HT-29 (cell line): ENCODE data around the gene ZNF784. TPM values are rescaled to one million over a fixed set of nuclear protein-coding genes. Genes with fewer than 3 reads are reported as not detected.

Experiments used
- DNase-seq: peaks from one replicate; pipeline ENCODE4 v3.0.0-alpha.2; 2015; ENCODE audit warnings: low spot score
- total RNA-seq: library from RNA; depleted of rRNA; stranded (reverse); fragments of >200 nt; shearing (Covaris generic); gene quantifications from 2 replicates; pipeline ENCODE4 v1.2.3, GENCODE V29; 2014

Gene ZNF784
- total RNA-seq, 1 experiment from 2014 or later = 19.9 TPM

GRCh38 chr19:55602104-55603001 is 22.0 kb downstream of the ZNF784 start:
- DNase-seq = no peak

- no peak for DNase-seq
Measured at GRCh38 chr19:55601084-55601483, 23.3 kb downstream of the ZNF784 start.

- DNase-seq = no peak
Measured at GRCh38 chr19:55600662-55601028, 23.7 kb downstream of the ZNF784 start.

- peak; percentile 61 for DNase-seq
Measured at GRCh38 chr19:55599842-55600661, 24.3 kb downstream of the ZNF784 start, which contains the start of gene ZNF524. Gene ZNF524 (plus strand): TSS chr19:55600288. CDS start chr19:55602113, 1,825 bp downstream.

- peak; percentile 100 for DNase-seq
Measured at GRCh38 chr19:55599468-55599841, 24.9 kb downstream of the ZNF784 start, which contains the start of gene FIZ1. Gene FIZ1 (minus strand): TSS chr19:55599517. CDS start chr19:55597865, 1,652 bp downstream.

- peak; percentile 100 for DNase-seq
Measured at GRCh38 chr19:55598719-55599467, 25.5 kb downstream of the ZNF784 start.

- no peak for DNase-seq
Measured at GRCh38 chr19:55598034-55598433, 26.3 kb downstream of the ZNF784 start.

- no peak for DNase-seq
Measured at GRCh38 chr19:55597501-55597921, 26.9 kb downstream of the ZNF784 start.

GRCh38 chr19:55596304-55596703 is 28.1 kb downstream of the ZNF784 start:
- DNase-seq = no peak

- DNase-seq = no peak
Measured at GRCh38 chr19:55594996-55595545, 29.3 kb downstream of the ZNF784 start.

GRCh38 chr19:55593096-55593772 is 31.1 kb downstream of the ZNF784 start:
- no peak for DNase-seq

- DNase-seq = no peak
Measured at GRCh38 chr19:55592391-55593090, 31.8 kb downstream of the ZNF784 start.

GRCh38 chr19:55591555-55591954 is 32.8 kb downstream of the ZNF784 start:
- DNase-seq = peak; percentile 66

- peak; percentile 64 for DNase-seq
Measured at GRCh38 chr19:55590617-55591016, 33.7 kb downstream of the ZNF784 start.

GRCh38 chr19:55590109-55590508 is 34.3 kb downstream of the ZNF784 start:
- DNase-seq = no peak

GRCh38 chr19:55588738-55589137 is 35.6 kb downstream of the ZNF784 start:
- DNase-seq = no peak

- peak; percentile 100 for DNase-seq
Measured at GRCh38 chr19:55586976-55587668, 37.2 kb downstream of the ZNF784 start.

- DNase-seq = peak; percentile 32
Measured at GRCh38 chr19:55585658-55586339, 38.6 kb downstream of the ZNF784 start.

- DNase-seq = no peak
Measured at GRCh38 chr19:55584871-55585270, 39.5 kb downstream of the ZNF784 start.
